Measurements from ENCODE around the gene HOXB1. TPM values are rescaled to one million over a fixed set of nuclear protein-coding genes. Genes with fewer than 3 reads are reported as not detected.

HOXB1 gene
- total and polyA plus RNA-seq, 12 donors: not detected

GRCh38 chr17:48546924-48547807 is 16.4 kb upstream of the HOXB1 start:
- 26% methylated on average over 10 of the region's 10 CpGs for WGBS, 2 donors
- intact Hi-C loops (cut with DNase I): no loop called here
- TF ChIP-seq CTCF (IDR thresholded peaks at IDR 0.05): no peak
- Histone ChIP-seq H3K4me3 (peak overlapping the region in 8 of 10 donors; percentile 4 to 36 (median 19)), H3K9me3 (no peaks in the 10 kb centered on the region), H3K27ac (peak overlapping the region in 9 of 10 donors; percentile 35 to 92 (median 64)), H3K27me3 (peaks cover 2 to 100% (median 98%) of the 10 kb centered on the region in 7 donors), H3K36me3 (peaks cover 0 to 4% (median 0%) of the 10 kb centered on the region in 9 donors), H3K4me1 (peaks cover 0 to 31% (median 16%) of the 10 kb centered on the region in 9 donors)
- DNase-seq (no peak), ATAC-seq (no peak)

GRCh38 chr17:48546137-48546923 is 15.5 kb upstream of the HOXB1 start:
- intact Hi-C loops (cut with DNase I): no loop called here
- ATAC-seq (no peak), DNase-seq (no peak)
- Histone ChIP-seq H3K9me3 (no peaks in the 10 kb centered on the region), H3K27ac (peak overlapping the region in 8 of 10 donors; percentile 44 to 92 (median 67)), H3K36me3 (peaks cover 0 to 2% (median 0%) of the 10 kb centered on the region in 9 donors), H3K27me3 (peaks cover 9 to 100% (median 98%) of the 10 kb centered on the region in 7 donors), H3K4me3 (peak overlapping the region in 6 of 10 donors; percentile 6 to 36 (median 22)), H3K4me1 (peaks cover 0 to 38% (median 17%) of the 10 kb centered on the region in 9 donors)
- 32 to 35% methylated on average over 10 of the region's 10 CpGs for WGBS, 2 donors
- TF ChIP-seq CTCF (IDR thresholded peaks at IDR 0.05): no peak

GRCh38 chr17:48545539-48545938 is 14.7 kb upstream of the HOXB1 start:
- 89 to 92% methylated on average over 1 of the region's 1 CpG for WGBS, 2 donors
- H3K9me3 ChIP-seq: no peaks in the 10 kb centered on the region
- no peaks in the 10 kb centered on the region for H3K36me3 ChIP-seq
- intact Hi-C loops (cut with DNase I): no loop called here
- H3K4me3 ChIP-seq: peak overlapping the region in 3 of 10 donors; percentile 58 to 67 (median 63)
- H3K4me1 ChIP-seq: peaks cover 0 to 45% (median 17%) of the 10 kb centered on the region in 9 donors
- DNase-seq (no peak), ATAC-seq (no peak)
- TF ChIP-seq CTCF (IDR thresholded peaks at IDR 0.05): no peak
- peak overlapping the region in 9 of 10 donors; percentile 44 to 92 (median 88) for H3K27ac ChIP-seq
- peaks cover 9 to 100% (median 96%) of the 10 kb centered on the region in 7 donors for H3K27me3 ChIP-seq

GRCh38 chr17:48545022-48545375 is 14.2 kb upstream of the HOXB1 start, which contains the start of gene HOXB2:
Gene HOXB2, minus strand, starts transcription at chr17:48545109. Its CDS starts 198 bp downstream, at chr17:48544911.
- TF ChIP-seq CTCF (IDR thresholded peaks at IDR 0.05): no peak
- DNase-seq (peak in 1 of 2 donors; percentile 37), ATAC-seq (peak in 1 of 8 donors; percentile 19)
- WGBS, 2 donors: 16 to 19% methylated on average over 12 of the region's 12 CpGs
- Histone ChIP-seq H3K4me3 (peak within 1 kb of the TSS; percentile 47 to 67 (median 60)), H3K27ac (peak within 1 kb of the TSS; percentile 44 to 92 (median 86)), H3K4me1 (peaks cover 0 to 45% (median 17%) of the 10 kb centered on the region in 9 donors), H3K9me3 (no peaks in the 10 kb centered on the region), H3K36me3 (no peaks in the 10 kb centered on the region), H3K27me3 (peaks cover 9 to 100% (median 95%) of the 10 kb centered on the region in 7 donors)
- intact Hi-C loops (cut with DNase I): no loop called here
